Astrocyte of the hippocampus (primary cell): ENCODE measurements around the gene KRTAP2-4.
"Not testable (repeated sequence)": the region's sequence is repeated elsewhere in the genome, so short reads cannot be mapped to it uniquely, and the experiment has no call there.

ENCODE experiments used
- DNase-seq: peaks from one replicate; pipeline ENCODE4 v3.0.0; 2011; ENCODE audit warnings: low read depth, low spot score

Gene KRTAP2-4

GRCh38 chr17:41071606-41072360, 6.1 kb upstream of the KRTAP2-4 start:
- no peak for DNase-seq

GRCh38 chr17:41069031-41069430, 3.4 kb upstream of the KRTAP2-4 start:
- DNase-seq, result no peak

- no peak for DNase-seq
Observed at GRCh38 chr17:41067281-41067680, 1.6 kb upstream of the KRTAP2-4 start.

GRCh38 chr17:41065016-41065689, 526 bp downstream of the KRTAP2-4 start:
- DNase-seq, result not testable (repeated sequence)

- no peak for DNase-seq
Observed at GRCh38 chr17:41064301-41064700, 1.4 kb downstream of the KRTAP2-4 start.

- DNase-seq, result no peak
Observed at GRCh38 chr17:41063449-41063848, 2.2 kb downstream of the KRTAP2-4 start.

GRCh38 chr17:41061964-41062363, 3.7 kb downstream of the KRTAP2-4 start:
- DNase-seq, result peak; percentile 91

- DNase-seq, result peak; percentile 94
Observed at GRCh38 chr17:41060052-41060604, 5.6 kb downstream of the KRTAP2-4 start, which contains the start of gene KRTAP2-3. TSS of gene KRTAP2-3 (minus strand) at chr17:41060114. CDS start at chr17:41060050, 64 bp downstream.

GRCh38 chr17:41059276-41060051, 6.2 kb downstream of the KRTAP2-4 start:
- DNase-seq, result peak; percentile 85

- no peak for DNase-seq
Observed at GRCh38 chr17:41058741-41059140, 6.9 kb downstream of the KRTAP2-4 start.

- DNase-seq, result no peak
Observed at GRCh38 chr17:41057547-41057946, 8.1 kb downstream of the KRTAP2-4 start.

- DNase-seq, result not testable (repeated sequence)
Observed at GRCh38 chr17:41055130-41055529, 10.5 kb downstream of the KRTAP2-4 start, which contains the start of gene KRTAP2-2. TSS of gene KRTAP2-2 (minus strand) at chr17:41055230. CDS start at chr17:41055211, 19 bp downstream.

GRCh38 chr17:41054556-41054955, 11.1 kb downstream of the KRTAP2-4 start:
- not testable (repeated sequence) for DNase-seq

GRCh38 chr17:41054025-41054424, 11.7 kb downstream of the KRTAP2-4 start:
- no peak for DNase-seq

GRCh38 chr17:41052566-41052965, 13.1 kb downstream of the KRTAP2-4 start:
- DNase-seq, result peak; percentile 37

GRCh38 chr17:41049110-41049509, 16.6 kb downstream of the KRTAP2-4 start:
- DNase-seq, result peak; percentile 46

GRCh38 chr17:41048441-41048840, 17.2 kb downstream of the KRTAP2-4 start:
- DNase-seq, result peak; percentile 58

- not testable (repeated sequence) for DNase-seq
Observed at GRCh38 chr17:41046735-41047465, 18.8 kb downstream of the KRTAP2-4 start, which contains the start of gene KRTAP2-1. TSS of gene KRTAP2-1 (minus strand) at chr17:41047316. CDS start at chr17:41047267, 49 bp downstream.

- DNase-seq, result no peak
Observed at GRCh38 chr17:41042953-41043352, 22.7 kb downstream of the KRTAP2-4 start.

- not testable (repeated sequence) for DNase-seq
Observed at GRCh38 chr17:41040783-41041571, 24.7 kb downstream of the KRTAP2-4 start, which contains the start of gene KRTAP1-1. TSS of gene KRTAP1-1 (minus strand) at chr17:41041450. CDS start at chr17:41041397, 53 bp downstream.
